Upper lobe of left lung (tissue), 6 donors: ENCODE measurements around the gene ABHD17A. TPM values are rescaled to one million over a fixed set of nuclear protein-coding genes. Genes with fewer than 3 reads are reported as not detected.

ENCODE experiments used
- ATAC-seq, 2 donors: fragments of 200-7000 bp; cut with Tn5 transposase; one replicate each; pipeline ENCODE4 v1.9.1; 2022; ENCODE audit warnings: mild to moderate bottlenecking in 2 of 2, moderate library complexity in 2 of 2; ENCODE audit not compliant: low FRiP score in 2 of 2
- DNase-seq, 2 donors: peaks; one replicate each; pipeline ENCODE4 v3.0.0-alpha.2; 2019 to 2020
- H3K27ac ChIP-seq, 4 donors: fragments of 200-600 bp; sonication (generic); one replicate each; pipeline ENCODE4 v1.5.1; 2016 to 2019
- H3K27me3 ChIP-seq, 4 donors: fragments of 200-600 bp; sonication (generic); one replicate each; pipeline ENCODE4 v1.5.1; 2017 to 2019
- H3K36me3 ChIP-seq, 4 donors: fragments of 200-600 bp; sonication (generic); one replicate each; pipeline ENCODE4 v1.5.1; 2016 to 2019
- H3K4me1 ChIP-seq, 4 donors: fragments of 200-600 bp; sonication (generic); one replicate each; pipeline ENCODE4 v1.5.1; 2018 to 2019
- H3K4me3 ChIP-seq, 4 donors: fragments of 200-600 bp; sonication (generic); one replicate each; pipeline ENCODE4 v1.5.1; 2017 to 2019; ENCODE audit warnings: mild to moderate bottlenecking in 2 of 4, moderate library complexity in 1 of 4
- H3K9me3 ChIP-seq, 4 donors: fragments of 200-600 bp; sonication (generic); one replicate each; pipeline ENCODE4 v1.5.1; 2018 to 2019
- EP300 ChIP-seq, 4 donors: sonication (generic); formaldehyde crosslinking; IDR thresholded peaks; one replicate each; pipeline ENCODE4 v1.5.1; 2017; ENCODE audit warnings: antibody characterized with exemption in 4 of 4, control low read depth in 2 of 4
- POLR2A ChIP-seq, 4 donors: fragments of 450-650 bp; IDR thresholded peaks; one replicate each; pipeline ENCODE4 v1.5.1; 2016 to 2017; ENCODE audit warnings: antibody characterized with exemption in 4 of 4, mild to moderate bottlenecking in 2 of 4
- POLR2AphosphoS5 ChIP-seq, 2 donors: sonication (generic); formaldehyde crosslinking; IDR thresholded peaks; one replicate each; pipeline ENCODE4 v1.5.1; 2017; ENCODE audit warnings: antibody characterized with exemption in 2 of 2
- WGBS, 2 donors: methylation state at CpG; one replicate each; pipeline ENCODE4 v1.1.5; 2017 to 2018; 5-methylcytosine and 5-hydroxymethylcytosine counted together
- total RNA-seq, 6 donors: library from RNA; depleted of rRNA in 4 of 6; stranded (reverse); fragments of >200 nt in 4 of 6; gene quantifications; one replicate each; pipeline versions ENCODE4 v1.1.0 to v1.2.1, GENCODE V29; 2016 to 2021
- TF ChIP-seq, protein P1 (sequence below), 6 experiments: fragments of 450-650 bp in 4 of 6; fragments of 200-600 bp in 2 of 6; sonication (generic) in 2 of 6; IDR thresholded peaks; one replicate each; pipeline ENCODE4 v1.5.1; 2016 to 2019; ENCODE audit warnings: antibody characterized with exemption in 6 of 6
- donor health status: DM: no; HTN: no; CAD: no; lungs with moderate emphysema.
- donor health status: DM: no; HTN: yes; CAD: no; lungs with severe emphysema.

ABHD17A gene
- total RNA-seq, 6 donors from 2014 or later: 63.4 to 143 (median 108) TPM

DNA sequence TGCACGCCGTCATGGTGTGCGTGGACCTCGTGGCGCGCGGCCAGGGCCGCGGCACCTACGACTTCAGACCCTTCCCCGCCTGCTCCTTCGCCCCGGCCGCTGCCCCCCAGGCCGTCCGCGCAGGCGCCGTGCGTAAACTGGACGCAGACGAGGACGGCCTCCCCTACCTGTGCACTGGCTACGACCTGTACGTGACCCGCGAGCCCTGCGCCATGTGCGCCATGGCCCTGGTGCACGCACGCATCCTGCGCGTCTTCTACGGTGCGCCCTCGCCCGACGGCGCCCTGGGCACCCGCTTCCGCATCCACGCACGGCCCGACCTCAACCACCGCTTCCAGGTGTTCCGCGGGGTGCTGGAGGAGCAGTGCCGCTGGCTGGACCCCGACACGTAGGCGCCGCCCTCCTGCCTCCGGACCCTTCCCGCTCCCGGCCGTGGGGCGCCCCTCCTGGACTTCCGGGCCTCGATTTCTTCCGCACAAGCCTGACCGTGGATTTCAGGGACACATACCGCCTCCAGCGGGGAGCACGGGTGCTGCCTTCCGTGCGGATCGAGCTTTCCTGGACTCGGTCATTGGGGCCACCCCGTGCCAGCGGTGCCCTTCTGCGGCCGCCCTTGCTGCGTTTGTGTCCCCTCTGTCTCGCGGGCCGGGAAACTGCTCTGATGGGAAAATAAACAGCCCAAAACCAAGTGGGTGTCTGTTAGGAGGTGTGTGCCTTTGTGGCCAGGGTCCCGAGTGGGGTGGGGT is 27.6 kb upstream of the ABHD17A start:
- H3K27ac ChIP-seq: no peak overlapping the region

DNA sequence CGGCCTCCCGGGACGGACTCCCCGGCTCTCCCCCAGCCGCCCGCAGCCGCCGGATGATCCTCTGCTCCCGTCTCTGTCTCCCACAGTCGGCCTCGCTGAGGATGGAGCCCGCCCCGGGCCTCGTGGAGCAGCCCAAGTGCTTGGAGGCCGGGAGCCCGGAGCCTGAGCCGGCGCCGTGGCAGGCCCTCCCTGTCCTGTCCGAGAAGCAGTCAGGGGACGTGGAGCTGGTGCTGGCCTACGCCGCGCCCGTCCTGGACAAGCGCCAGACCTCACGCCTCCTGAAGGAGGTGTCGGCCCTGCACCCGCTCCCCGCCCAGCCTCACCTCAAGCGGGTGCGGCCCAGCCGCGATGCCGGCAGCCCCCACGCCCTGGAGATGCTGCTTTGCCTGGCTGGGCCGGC is 26.7 kb upstream of the ABHD17A start:
- TF ChIP-seq POLR2A (IDR thresholded peaks at IDR 0.05): no peak
- TF ChIP-seq, protein P1, sequence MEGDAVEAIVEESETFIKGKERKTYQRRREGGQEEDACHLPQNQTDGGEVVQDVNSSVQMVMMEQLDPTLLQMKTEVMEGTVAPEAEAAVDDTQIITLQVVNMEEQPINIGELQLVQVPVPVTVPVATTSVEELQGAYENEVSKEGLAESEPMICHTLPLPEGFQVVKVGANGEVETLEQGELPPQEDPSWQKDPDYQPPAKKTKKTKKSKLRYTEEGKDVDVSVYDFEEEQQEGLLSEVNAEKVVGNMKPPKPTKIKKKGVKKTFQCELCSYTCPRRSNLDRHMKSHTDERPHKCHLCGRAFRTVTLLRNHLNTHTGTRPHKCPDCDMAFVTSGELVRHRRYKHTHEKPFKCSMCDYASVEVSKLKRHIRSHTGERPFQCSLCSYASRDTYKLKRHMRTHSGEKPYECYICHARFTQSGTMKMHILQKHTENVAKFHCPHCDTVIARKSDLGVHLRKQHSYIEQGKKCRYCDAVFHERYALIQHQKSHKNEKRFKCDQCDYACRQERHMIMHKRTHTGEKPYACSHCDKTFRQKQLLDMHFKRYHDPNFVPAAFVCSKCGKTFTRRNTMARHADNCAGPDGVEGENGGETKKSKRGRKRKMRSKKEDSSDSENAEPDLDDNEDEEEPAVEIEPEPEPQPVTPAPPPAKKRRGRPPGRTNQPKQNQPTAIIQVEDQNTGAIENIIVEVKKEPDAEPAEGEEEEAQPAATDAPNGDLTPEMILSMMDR (IDR thresholded peaks at IDR 0.05): no peak
- no peak for TF ChIP-seq POLR2AphosphoS5 (IDR thresholded peaks at IDR 0.05)
- TF ChIP-seq EP300 (IDR thresholded peaks at IDR 0.05): no peak
- no peak overlapping the region for H3K4me3 ChIP-seq
- H3K4me1 ChIP-seq: peaks cover 19 to 35% (median 29%) of the 10 kb centered on the region in 4 donors
- H3K36me3 ChIP-seq: peaks cover 12 to 34% (median 25%) of the 10 kb centered on the region in 4 donors
- no peak for ATAC-seq
- 91 to 95% methylated on average over 16 to 27 of the region's 37 CpGs for WGBS, 2 donors
- no peaks in the 10 kb centered on the region for H3K27me3 ChIP-seq
- no peaks in the 10 kb centered on the region for H3K9me3 ChIP-seq
- peak in 1 of 2 donors; percentile 88 for DNase-seq
- H3K27ac ChIP-seq: no peak overlapping the region

More for the DNA sequence above, 27.6 kb upstream of the ABHD17A start:
- peaks cover 16 to 30% (median 22%) of the 10 kb centered on the region in 4 donors for H3K4me1 ChIP-seq
- H3K27me3 ChIP-seq: no peaks in the 10 kb centered on the region
- WGBS, 2 donors: 98 to 100% methylated on average over 56 to 77 of the region's 77 CpGs
- H3K36me3 ChIP-seq: peaks cover 12 to 40% (median 32%) of the 10 kb centered on the region in 4 donors
- TF ChIP-seq EP300 (IDR thresholded peaks at IDR 0.05): no peak
- no peak for TF ChIP-seq POLR2A (IDR thresholded peaks at IDR 0.05)
- TF ChIP-seq, protein P1 (IDR thresholded peaks at IDR 0.05): no peak
- no peak for TF ChIP-seq POLR2AphosphoS5 (IDR thresholded peaks at IDR 0.05)
- no peaks in the 10 kb centered on the region for H3K9me3 ChIP-seq
- DNase-seq (peak in 1 of 2 donors; percentile 84), ATAC-seq (no peak)
- H3K4me3 ChIP-seq: no peak overlapping the region

DNA sequence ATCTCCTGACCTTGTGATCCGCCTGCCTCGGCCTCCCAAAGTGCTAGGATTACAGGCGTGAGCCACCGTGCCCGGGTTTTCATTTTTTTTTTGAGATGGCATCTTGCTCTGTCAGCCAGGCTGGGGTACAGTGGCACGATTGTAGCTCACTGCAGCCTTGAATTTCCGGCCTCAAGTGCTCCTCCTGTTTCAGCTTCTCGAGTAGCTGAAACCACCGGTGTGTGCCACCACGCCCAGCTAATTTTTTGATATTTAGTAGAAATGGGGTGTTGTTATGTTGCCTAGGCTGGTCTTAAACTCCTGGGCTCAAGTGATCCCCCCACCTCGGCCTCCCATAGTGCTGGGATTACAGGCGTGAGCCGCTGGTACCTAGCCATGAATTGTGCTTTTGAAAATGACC is 25.8 kb upstream of the ABHD17A start:
- Histone ChIP-seq H3K9me3 (no peaks in the 10 kb centered on the region), H3K27ac (no peak overlapping the region), H3K4me3 (no peak overlapping the region), H3K4me1 (peaks cover 22 to 40% (median 35%) of the 10 kb centered on the region in 4 donors), H3K36me3 (peaks cover 12 to 34% (median 25%) of the 10 kb centered on the region in 4 donors), H3K27me3 (no peaks in the 10 kb centered on the region)
- WGBS, 2 donors: 82 to 83% methylated on average over 13 of the region's 13 CpGs
- ATAC-seq (no peak), DNase-seq (no peak)
- TF ChIP-seq, protein P1 (IDR thresholded peaks at IDR 0.05): no peak
- no peak for TF ChIP-seq POLR2A (IDR thresholded peaks at IDR 0.05)
- TF ChIP-seq POLR2AphosphoS5 (IDR thresholded peaks at IDR 0.05): no peak
- no peak for TF ChIP-seq EP300 (IDR thresholded peaks at IDR 0.05)

DNA sequence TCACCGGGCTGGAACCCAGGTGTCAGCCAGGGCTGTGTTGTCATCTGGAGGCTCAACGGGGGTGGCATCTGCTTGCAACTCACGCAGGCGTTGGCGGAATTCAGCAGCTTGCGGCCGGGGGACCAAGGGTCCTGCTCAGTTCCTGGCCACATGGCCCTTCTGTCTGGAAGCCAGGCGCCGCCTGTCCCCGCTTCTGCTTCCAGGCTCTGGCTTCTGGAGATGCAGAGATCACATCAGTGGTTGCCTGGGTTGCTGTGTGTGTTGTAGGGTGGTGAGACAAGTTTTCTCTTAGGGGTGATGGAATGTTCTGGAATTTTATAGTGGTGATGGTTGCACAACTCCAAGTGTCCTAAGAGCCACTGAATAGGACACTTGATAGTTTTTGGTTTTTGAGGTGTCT is 24.9 kb upstream of the ABHD17A start:
- Histone ChIP-seq H3K27me3 (no peaks in the 10 kb centered on the region), H3K4me1 (peaks cover 28 to 47% (median 40%) of the 10 kb centered on the region in 4 donors), H3K9me3 (no peaks in the 10 kb centered on the region), H3K27ac (peak overlapping the region; percentile 24 to 48 (median 40)), H3K4me3 (no peak overlapping the region), H3K36me3 (peaks cover 12 to 32% (median 25%) of the 10 kb centered on the region in 4 donors)
- DNase-seq (peak in 1 of 2 donors; percentile 80), ATAC-seq (no peak)
- TF ChIP-seq EP300 (IDR thresholded peaks at IDR 0.05) (no peak), POLR2AphosphoS5 (IDR thresholded peaks at IDR 0.05) (no peak), POLR2A (IDR thresholded peaks at IDR 0.05) (no peak)
- TF ChIP-seq, protein P1 (IDR thresholded peaks at IDR 0.05): no peak
- 91 to 96% methylated on average over 4 to 10 of the region's 10 CpGs for whole genome bisulfite sequencing, 2 donors
